HepG2 (cell line): Measurements from ENCODE around the gene RASD1. TPM values are rescaled to one million over a fixed set of nuclear protein-coding genes. Genes with fewer than 3 reads are reported as not detected.
A peak's percentile ranks its signal among the peaks of the same experiment; 100 is the strongest.

Experiments used
- KDM3A ChIP-seq: IDR thresholded peaks from 2 replicates; pipeline ENCODE4 v1.6.1; 2018; ENCODE audit warnings: low read depth, missing compliant biosample characterization
- ONECUT2 ChIP-seq: sonication (generic); formaldehyde crosslinking; IDR thresholded peaks from 2 replicates; pipeline ENCODE4 v1.4.0; 2020; ENCODE audit warnings: missing genetic modification reagents
- PAWR ChIP-seq: sonication (generic); formaldehyde crosslinking; IDR thresholded peaks from 2 replicates; pipeline ENCODE4 v1.4.0; 2020; ENCODE audit warnings: missing genetic modification reagents, mild to moderate bottlenecking, borderline replicate concordance
- SKI ChIP-seq: fragments of 450-650 bp; IDR thresholded peaks from one replicate; pipeline ENCODE4 v1.6.1; 2018; ENCODE audit warnings: mild to moderate bottlenecking; ENCODE audit not compliant: partially characterized antibody
- SNAI1 ChIP-seq: sonication (generic); formaldehyde crosslinking; IDR thresholded peaks from 2 replicates; pipeline ENCODE4 v1.5.0; 2020; ENCODE audit warnings: mild to moderate bottlenecking, missing genetic modification reagents, borderline replicate concordance
- SYNCRIP ChIP-seq: fragments of 200-400 bp; formaldehyde crosslinking; IDR thresholded peaks from 2 replicates; pipeline ENCODE4 v1.6.1; 2018; ENCODE audit warnings: mild to moderate bottlenecking, low read depth, low read length; ENCODE audit not compliant: insufficient read depth
- ZFP82 ChIP-seq: sonication (generic); formaldehyde crosslinking; IDR thresholded peaks from 2 replicates; pipeline ENCODE4 v1.5.1; 2020; ENCODE audit warnings: mild to moderate bottlenecking, missing genetic modification reagents, borderline replicate concordance
- ZNF10 ChIP-seq: sonication (generic); formaldehyde crosslinking; IDR thresholded peaks from 2 replicates; pipeline ENCODE4 v1.4.0; 2020; ENCODE audit warnings: mild to moderate bottlenecking, low read depth, missing genetic modification reagents, borderline replicate concordance
- ZNF225 ChIP-seq: sonication (generic); formaldehyde crosslinking; IDR thresholded peaks from 2 replicates; pipeline ENCODE4 v1.4.0; 2020; ENCODE audit warnings: mild to moderate bottlenecking, missing genetic modification reagents
- ZNF83 ChIP-seq: sonication (generic); formaldehyde crosslinking; IDR thresholded peaks from 2 replicates; pipeline ENCODE4 v1.4.0; 2020; ENCODE audit warnings: missing genetic modification reagents, mild to moderate bottlenecking, borderline replicate concordance
- polyA plus RNA-seq, 8 experiments: library from polyadenylated mRNA; depleted of rRNA in 3 of 8; stranded (reverse) in 7 of 8; unstranded in 1 of 8; fragments of >200 nt; fragmentation: Illumina TruSeq in 4 of 8; extraction: Trizol in 4 of 8; gene quantifications; 2 replicates each; pipeline versions ENCODE4 v1.2.1 to v1.2.3, GENCODE V29; 2011 to 2016; ENCODE audit warnings: low read depth in 4 of 8, missing spikeins in 1 of 8, mixed read lengths in 1 of 8; ENCODE audit not compliant: insufficient read depth in 1 of 8
- total RNA-seq, 5 experiments: library from RNA; depleted of rRNA; stranded (reverse); fragments of >200 nt; fragmentation: Illumina TruSeq; extraction: Trizol; gene quantifications; 2 replicates each; pipeline ENCODE4 v1.2.3, GENCODE V29; 2016; ENCODE audit warnings: low read depth in 1 of 5
- TF ChIP-seq, protein P1 (sequence below): sonication (generic); formaldehyde crosslinking; IDR thresholded peaks from 2 replicates; pipeline ENCODE4 v1.4.0; 2020; ENCODE audit warnings: missing genetic modification reagents
- TF ChIP-seq, protein P2 (sequence below): sonication (generic); formaldehyde crosslinking; IDR thresholded peaks from 2 replicates; pipeline ENCODE4 v1.4.0; 2020; ENCODE audit warnings: missing genetic modification reagents, borderline replicate concordance
- TF ChIP-seq, protein P3 (sequence below): sonication (generic); formaldehyde crosslinking; IDR thresholded peaks from 2 replicates; pipeline ENCODE4 v1.8.0; 2022; ENCODE audit warnings: mild to moderate bottlenecking, missing genetic modification reagents
- TF ChIP-seq, protein P4 (sequence below): sonication (generic); formaldehyde crosslinking; IDR thresholded peaks from 2 replicates; pipeline ENCODE4 v1.5.1; 2020; ENCODE audit warnings: mild to moderate bottlenecking, missing genetic modification reagents
- TF ChIP-seq, protein P5 (sequence below): sonication (generic); formaldehyde crosslinking; IDR thresholded peaks from 2 replicates; pipeline ENCODE4 v1.4.0; 2020; ENCODE audit warnings: missing genetic modification reagents; ENCODE audit errors: not compliant biosample characterization
- TF ChIP-seq, protein P6 (sequence below): IDR thresholded peaks from 2 replicates; pipeline ENCODE4 v1.6.1; 2016; ENCODE audit warnings: mild to moderate bottlenecking, missing biosample characterization, missing genetic modification reagents

The RASD1 gene
- total and polyA plus RNA-seq, 2 of the 13 experiments (the other 11 are each of a cell fraction or from before 2014, with no cell fraction given) = 1.6 to 4.2 TPM

DNA sequence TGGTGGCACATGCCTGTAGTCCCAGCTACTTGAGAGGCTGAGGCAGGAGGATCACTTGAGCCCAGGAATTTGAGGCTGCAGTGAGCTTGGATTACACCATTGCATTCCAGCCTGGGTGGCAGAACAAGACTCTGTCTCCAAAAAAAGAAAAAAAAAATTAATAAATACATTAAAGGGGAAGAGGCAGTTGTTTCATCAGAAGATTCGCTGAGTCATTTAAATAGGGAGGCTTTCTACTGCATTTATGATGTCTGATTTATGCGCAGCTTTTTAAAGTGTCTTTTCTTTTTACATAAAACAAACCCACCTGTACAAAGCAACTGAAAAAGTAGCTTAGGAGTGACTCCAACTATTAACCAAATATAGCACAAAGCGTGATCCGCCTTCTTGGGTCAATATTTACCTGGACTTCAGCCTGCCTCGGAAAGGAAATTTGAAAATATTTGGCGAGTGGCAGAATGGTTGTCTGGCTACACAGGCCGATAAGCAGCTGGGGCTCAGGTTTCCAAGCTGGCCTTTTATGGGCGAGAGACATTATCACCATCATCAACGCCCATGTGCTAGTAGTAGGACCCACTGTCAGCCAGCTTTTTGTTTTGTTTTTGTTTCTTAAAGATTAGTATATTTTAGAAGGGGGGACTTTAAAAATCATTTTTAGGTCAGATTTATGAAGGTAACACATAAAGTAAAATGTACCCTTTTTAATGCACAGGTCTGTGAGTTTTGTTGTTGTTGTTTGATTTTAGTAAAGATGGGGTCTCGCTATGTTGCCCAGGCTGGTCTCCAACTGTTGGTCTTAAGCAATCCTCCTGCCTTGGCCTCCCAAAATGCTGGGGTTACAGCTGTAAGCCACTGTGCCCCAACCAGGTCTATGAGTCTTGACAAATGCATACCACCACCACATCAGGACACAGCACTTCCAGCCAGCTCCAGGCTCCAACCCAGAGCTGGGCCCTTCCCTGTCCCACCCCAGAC lies 42.5 kb upstream of the RASD1 start (continued):
- no peak for TF ChIP-seq ZNF83
- TF ChIP-seq, protein P1, sequence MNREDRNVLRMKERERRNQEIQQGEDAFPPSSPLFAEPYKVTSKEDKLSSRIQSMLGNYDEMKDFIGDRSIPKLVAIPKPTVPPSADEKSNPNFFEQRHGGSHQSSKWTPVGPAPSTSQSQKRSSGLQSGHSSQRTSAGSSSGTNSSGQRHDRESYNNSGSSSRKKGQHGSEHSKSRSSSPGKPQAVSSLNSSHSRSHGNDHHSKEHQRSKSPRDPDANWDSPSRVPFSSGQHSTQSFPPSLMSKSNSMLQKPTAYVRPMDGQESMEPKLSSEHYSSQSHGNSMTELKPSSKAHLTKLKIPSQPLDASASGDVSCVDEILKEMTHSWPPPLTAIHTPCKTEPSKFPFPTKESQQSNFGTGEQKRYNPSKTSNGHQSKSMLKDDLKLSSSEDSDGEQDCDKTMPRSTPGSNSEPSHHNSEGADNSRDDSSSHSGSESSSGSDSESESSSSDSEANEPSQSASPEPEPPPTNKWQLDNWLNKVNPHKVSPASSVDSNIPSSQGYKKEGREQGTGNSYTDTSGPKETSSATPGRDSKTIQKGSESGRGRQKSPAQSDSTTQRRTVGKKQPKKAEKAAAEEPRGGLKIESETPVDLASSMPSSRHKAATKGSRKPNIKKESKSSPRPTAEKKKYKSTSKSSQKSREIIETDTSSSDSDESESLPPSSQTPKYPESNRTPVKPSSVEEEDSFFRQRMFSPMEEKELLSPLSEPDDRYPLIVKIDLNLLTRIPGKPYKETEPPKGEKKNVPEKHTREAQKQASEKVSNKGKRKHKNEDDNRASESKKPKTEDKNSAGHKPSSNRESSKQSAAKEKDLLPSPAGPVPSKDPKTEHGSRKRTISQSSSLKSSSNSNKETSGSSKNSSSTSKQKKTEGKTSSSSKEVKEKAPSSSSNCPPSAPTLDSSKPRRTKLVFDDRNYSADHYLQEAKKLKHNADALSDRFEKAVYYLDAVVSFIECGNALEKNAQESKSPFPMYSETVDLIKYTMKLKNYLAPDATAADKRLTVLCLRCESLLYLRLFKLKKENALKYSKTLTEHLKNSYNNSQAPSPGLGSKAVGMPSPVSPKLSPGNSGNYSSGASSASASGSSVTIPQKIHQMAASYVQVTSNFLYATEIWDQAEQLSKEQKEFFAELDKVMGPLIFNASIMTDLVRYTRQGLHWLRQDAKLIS = no peak
- TF ChIP-seq SKI = peak; percentile 96
- 0 out of 2 replicates have a peak, but pooled peaks have one; percentile 33 for TF ChIP-seq KDM3A (CRISPR knock-in tag)
- no peak for TF ChIP-seq ZNF10 (CRISPR knock-in tag)
- no peak for TF ChIP-seq SYNCRIP
- no peak for TF ChIP-seq ZNF225
- TF ChIP-seq, protein P2, sequence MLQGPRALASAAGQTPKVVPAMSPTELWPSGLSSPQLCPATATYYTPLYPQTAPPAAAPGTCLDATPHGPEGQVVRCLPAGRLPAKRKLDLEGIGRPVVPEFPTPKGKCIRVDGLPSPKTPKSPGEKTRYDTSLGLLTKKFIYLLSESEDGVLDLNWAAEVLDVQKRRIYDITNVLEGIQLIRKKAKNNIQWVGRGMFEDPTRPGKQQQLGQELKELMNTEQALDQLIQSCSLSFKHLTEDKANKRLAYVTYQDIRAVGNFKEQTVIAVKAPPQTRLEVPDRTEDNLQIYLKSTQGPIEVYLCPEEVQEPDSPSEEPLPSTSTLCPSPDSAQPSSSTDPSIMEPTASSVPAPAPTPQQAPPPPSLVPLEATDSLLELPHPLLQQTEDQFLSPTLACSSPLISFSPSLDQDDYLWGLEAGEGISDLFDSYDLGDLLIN (CRISPR knock-in tag) = no peak
- no peak for TF ChIP-seq PAWR
- TF ChIP-seq ONECUT2 (CRISPR knock-in tag) = no peak
- TF ChIP-seq, protein P3, sequence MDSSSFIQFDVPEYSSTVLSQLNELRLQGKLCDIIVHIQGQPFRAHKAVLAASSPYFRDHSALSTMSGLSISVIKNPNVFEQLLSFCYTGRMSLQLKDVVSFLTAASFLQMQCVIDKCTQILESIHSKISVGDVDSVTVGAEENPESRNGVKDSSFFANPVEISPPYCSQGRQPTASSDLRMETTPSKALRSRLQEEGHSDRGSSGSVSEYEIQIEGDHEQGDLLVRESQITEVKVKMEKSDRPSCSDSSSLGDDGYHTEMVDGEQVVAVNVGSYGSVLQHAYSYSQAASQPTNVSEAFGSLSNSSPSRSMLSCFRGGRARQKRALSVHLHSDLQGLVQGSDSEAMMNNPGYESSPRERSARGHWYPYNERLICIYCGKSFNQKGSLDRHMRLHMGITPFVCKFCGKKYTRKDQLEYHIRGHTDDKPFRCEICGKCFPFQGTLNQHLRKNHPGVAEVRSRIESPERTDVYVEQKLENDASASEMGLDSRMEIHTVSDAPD (CRISPR knock-in tag) = peak; percentile 95
- TF ChIP-seq, protein P4, sequence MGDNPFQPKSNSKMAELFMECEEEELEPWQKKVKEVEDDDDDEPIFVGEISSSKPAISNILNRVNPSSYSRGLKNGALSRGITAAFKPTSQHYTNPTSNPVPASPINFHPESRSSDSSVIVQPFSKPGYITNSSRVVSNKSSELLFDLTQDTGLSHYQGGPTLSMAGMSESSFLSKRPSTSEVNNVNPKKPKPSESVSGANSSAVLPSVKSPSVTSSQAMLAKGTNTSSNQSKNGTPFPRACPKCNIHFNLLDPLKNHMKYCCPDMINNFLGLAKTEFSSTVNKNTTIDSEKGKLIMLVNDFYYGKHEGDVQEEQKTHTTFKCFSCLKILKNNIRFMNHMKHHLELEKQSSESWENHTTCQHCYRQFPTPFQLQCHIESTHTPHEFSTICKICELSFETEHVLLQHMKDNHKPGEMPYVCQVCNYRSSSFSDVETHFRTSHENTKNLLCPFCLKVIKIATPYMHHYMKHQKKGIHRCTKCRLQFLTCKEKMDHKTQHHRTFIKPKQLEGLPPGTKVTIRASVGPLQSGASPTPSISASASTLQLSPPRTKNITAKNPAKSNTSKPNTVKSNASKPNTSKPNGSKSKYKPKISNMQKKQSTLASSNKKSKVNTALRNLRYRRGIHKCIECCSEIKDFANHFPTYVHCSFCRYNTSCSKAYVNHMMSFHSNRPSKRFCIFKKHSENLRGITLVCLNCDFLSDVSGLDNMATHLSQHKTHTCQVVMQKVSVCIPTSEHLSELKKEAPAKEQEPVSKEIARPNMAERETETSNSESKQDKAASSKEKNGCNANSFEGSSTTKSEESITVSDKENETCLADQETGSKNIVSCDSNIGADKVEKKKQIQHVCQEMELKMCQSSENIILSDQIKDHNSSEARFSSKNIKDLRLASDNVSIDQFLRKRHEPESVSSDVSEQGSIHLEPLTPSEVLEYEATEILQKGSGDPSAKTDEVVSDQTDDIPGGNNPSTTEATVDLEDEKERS = peak; percentile 92
- no peak for TF ChIP-seq ZFP82 (CRISPR knock-in tag)
- TF ChIP-seq, protein P5, sequence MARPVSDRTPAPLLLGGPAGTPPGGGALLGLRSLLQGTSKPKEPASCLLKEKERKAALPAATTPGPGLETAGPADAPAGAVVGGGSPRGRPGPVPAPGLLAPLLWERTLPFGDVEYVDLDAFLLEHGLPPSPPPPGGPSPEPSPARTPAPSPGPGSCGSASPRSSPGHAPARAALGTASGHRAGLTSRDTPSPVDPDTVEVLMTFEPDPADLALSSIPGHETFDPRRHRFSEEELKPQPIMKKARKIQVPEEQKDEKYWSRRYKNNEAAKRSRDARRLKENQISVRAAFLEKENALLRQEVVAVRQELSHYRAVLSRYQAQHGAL (CRISPR knock-in tag) = no peak
- TF ChIP-seq, protein P6, sequence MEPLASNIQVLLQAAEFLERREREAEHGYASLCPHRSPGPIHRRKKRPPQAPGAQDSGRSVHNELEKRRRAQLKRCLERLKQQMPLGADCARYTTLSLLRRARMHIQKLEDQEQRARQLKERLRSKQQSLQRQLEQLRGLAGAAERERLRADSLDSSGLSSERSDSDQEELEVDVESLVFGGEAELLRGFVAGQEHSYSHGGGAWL (CRISPR knock-in tag) = no peak
- no peak for TF ChIP-seq SNAI1 (CRISPR knock-in tag)
